Karpas-422 (cell line): ENCODE measurements around the gene KCND1. TPM values are rescaled to one million over a fixed set of nuclear protein-coding genes. Genes with fewer than 3 reads are reported as not detected.
"Not testable (repeated sequence)": the region's sequence is repeated elsewhere in the genome, so short reads cannot be mapped to it uniquely, and the experiment has no call there.

ENCODE experiments used
- DNase-seq: peaks from one replicate; pipeline ENCODE4 v3.0.0-alpha.2; 2015
- H2AFZ ChIP-seq: fragments of 200-600 bp; sonication (generic); 2 replicates; pipeline ENCODE4 v1.6.1; 2014; ENCODE audit warnings: antibody characterized with exemption, low read length, mixed read lengths
- H3K27ac ChIP-seq: fragments of 200-600 bp; sonication (generic); 2 replicates; pipeline ENCODE4 v1.5.1; 2014; ENCODE audit warnings: mild to moderate bottlenecking, low read length, moderate library complexity
- H3K27me3 ChIP-seq: fragments of 200-600 bp; sonication (generic); 2 replicates; pipeline ENCODE4 v1.6.1; 2014; ENCODE audit warnings: low read length, mixed read lengths
- H3K36me3 ChIP-seq: fragments of 200-600 bp; sonication (generic); 2 replicates; pipeline ENCODE4 v1.6.1; 2014; ENCODE audit warnings: low read length, mixed read lengths; ENCODE audit not compliant: insufficient read depth
- H3K4me1 ChIP-seq: fragments of 200-600 bp; sonication (generic); 2 replicates; pipeline ENCODE4 v1.6.1; 2014; ENCODE audit warnings: mild to moderate bottlenecking, low read length, mixed read lengths
- H3K4me2 ChIP-seq: fragments of 200-600 bp; sonication (generic); 2 replicates; pipeline ENCODE4 v1.6.1; 2014; ENCODE audit warnings: low read length, low read depth, mild to moderate bottlenecking; ENCODE audit not compliant: poor library complexity, severe bottlenecking
- H3K4me3 ChIP-seq: fragments of 200-600 bp; sonication (generic); 2 replicates; pipeline ENCODE4 v1.5.1; 2014; ENCODE audit warnings: mild to moderate bottlenecking, antibody characterized with exemption, low read length, mixed read lengths
- H3K79me2 ChIP-seq: fragments of 200-600 bp; sonication (generic); 2 replicates; pipeline ENCODE4 v1.6.1; 2014; ENCODE audit warnings: mild to moderate bottlenecking, low read length, mixed read lengths
- H3K9ac ChIP-seq: fragments of 200-600 bp; sonication (generic); 2 replicates; pipeline ENCODE4 v1.6.0; 2014; ENCODE audit warnings: low read length
- H3K9me2 ChIP-seq: fragments of 200-600 bp; sonication (generic), shearing (Covaris generic); replicated peaks from 2 replicates; pipeline ENCODE4 v1.6.0; 2014; ENCODE audit warnings: mild to moderate bottlenecking, low read length, moderate library complexity; ENCODE audit not compliant: insufficient read depth
- H3K9me3 ChIP-seq: fragments of 300-700, 200-600 bp; sonication (generic); 2 replicates; pipeline ENCODE4 v1.6.1; 2014; ENCODE audit warnings: low read length, mixed read lengths
- H4K20me1 ChIP-seq: fragments of 200-600 bp; sonication (generic); 2 replicates; pipeline ENCODE4 v1.6.1; 2014; ENCODE audit warnings: mild to moderate bottlenecking, antibody characterized with exemption, low read length, low read depth; ENCODE audit not compliant: insufficient read depth
- total RNA-seq: library from RNA; depleted of rRNA; stranded (reverse); fragments of >200 nt; shearing (Covaris generic); gene quantifications from 2 replicates; pipeline ENCODE4 v1.2.3, GENCODE V29; 2014; ENCODE audit warnings: low replicate concordance

KCND1 gene
- total RNA-seq, 1 experiment from 2014 or later: 2.2 TPM

DNA sequence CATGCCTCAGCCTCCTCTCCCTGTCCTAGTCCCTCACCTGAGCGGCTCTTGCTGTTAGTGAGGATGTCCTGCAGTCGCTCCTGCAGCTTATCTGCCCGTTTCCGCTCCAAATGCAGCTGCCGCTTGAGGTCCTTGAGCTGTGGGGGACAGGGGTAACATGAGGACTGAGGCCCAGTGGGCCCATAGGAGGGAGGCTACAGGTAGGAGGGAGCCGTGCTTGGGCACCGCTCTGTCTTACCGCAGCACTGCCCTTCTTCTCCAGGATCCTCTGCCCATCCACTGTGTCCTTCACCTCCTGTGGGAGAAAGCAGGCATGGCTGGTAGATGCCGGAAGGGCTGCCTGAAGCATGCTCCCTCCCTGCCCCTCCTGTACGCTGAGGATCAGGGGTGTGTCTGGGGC, 9.5 kb upstream of the KCND1 start:
- Histone ChIP-seq H3K9me3 (no peaks in the 10 kb centered on the region), H3K4me3 (no peak overlapping the region), H3K9me2 (no peaks in the 10 kb centered on the region), H3K27ac (no peak overlapping the region), H3K27me3 (no peaks in the 10 kb centered on the region), H4K20me1 (no peaks in the 10 kb centered on the region), H2AFZ (no peak overlapping the region), H3K9ac (no peak overlapping the region), H3K79me2 (no peaks in the 10 kb centered on the region), H3K4me1 (no peaks in the 10 kb centered on the region), H3K36me3 (no peaks in the 10 kb centered on the region), H3K4me2 (no peak overlapping the region)
- DNase-seq: no peak

GRCh38 chrX:48980341-48980740, 8.7 kb upstream of the KCND1 start:
- not testable (repeated sequence) for H3K4me3 ChIP-seq, H4K20me1 ChIP-seq, DNase-seq, H3K9me3 ChIP-seq, H3K79me2 ChIP-seq, H3K4me2 ChIP-seq, H3K9ac ChIP-seq, H3K27ac ChIP-seq, H2AFZ ChIP-seq, H3K27me3 ChIP-seq, H3K9me2 ChIP-seq, H3K36me3 ChIP-seq, H3K4me1 ChIP-seq

- H3K4me1 ChIP-seq: no peaks in the 10 kb centered on the region
- H2AFZ ChIP-seq: no peak overlapping the region
- no peak overlapping the region for H3K27ac ChIP-seq
- no peaks in the 10 kb centered on the region for H3K79me2 ChIP-seq
- H3K4me2 ChIP-seq: no peak overlapping the region
- no peak for DNase-seq
- H3K9ac ChIP-seq: no peak overlapping the region
- no peak overlapping the region for H3K4me3 ChIP-seq
- H4K20me1 ChIP-seq: no peaks in the 10 kb centered on the region
- H3K36me3 ChIP-seq: no peaks in the 10 kb centered on the region
- H3K27me3 ChIP-seq: no peaks in the 10 kb centered on the region
- H3K9me2 ChIP-seq: no peaks in the 10 kb centered on the region
- H3K9me3 ChIP-seq: no peaks in the 10 kb centered on the region
Observed at GRCh38 chrX:48978226-48978625, 6.6 kb upstream of the KCND1 start.

DNA sequence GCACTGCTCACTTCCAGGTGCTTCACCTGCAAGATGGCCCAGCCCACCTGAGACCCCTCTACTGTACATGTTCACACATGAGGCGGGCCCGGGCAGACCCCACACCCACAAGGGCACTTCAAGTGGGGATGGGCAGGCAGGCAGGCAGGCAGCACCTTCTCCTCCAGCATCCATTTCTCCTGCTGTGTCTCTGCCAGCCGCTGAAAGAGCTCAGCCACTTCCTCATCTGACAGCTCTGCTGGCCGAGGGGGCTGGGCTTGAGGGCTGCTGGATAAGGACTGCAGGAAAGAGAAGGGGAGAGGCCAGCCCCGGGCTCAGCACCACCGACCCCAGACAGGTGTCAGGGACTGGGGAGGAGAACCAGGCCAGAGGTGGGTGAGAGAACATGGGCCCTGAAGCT, 4.4 kb upstream of the KCND1 start:
- Histone ChIP-seq H2AFZ (no peak overlapping the region), H3K27ac (no peak overlapping the region), H4K20me1 (no peaks in the 10 kb centered on the region), H3K9me3 (no peaks in the 10 kb centered on the region), H3K4me2 (no peak overlapping the region), H3K79me2 (no peaks in the 10 kb centered on the region), H3K4me3 (no peak overlapping the region), H3K9ac (no peak overlapping the region), H3K9me2 (no peaks in the 10 kb centered on the region), H3K27me3 (no peaks in the 10 kb centered on the region), H3K36me3 (no peaks in the 10 kb centered on the region), H3K4me1 (no peaks in the 10 kb centered on the region)
- no peak for DNase-seq

DNA sequence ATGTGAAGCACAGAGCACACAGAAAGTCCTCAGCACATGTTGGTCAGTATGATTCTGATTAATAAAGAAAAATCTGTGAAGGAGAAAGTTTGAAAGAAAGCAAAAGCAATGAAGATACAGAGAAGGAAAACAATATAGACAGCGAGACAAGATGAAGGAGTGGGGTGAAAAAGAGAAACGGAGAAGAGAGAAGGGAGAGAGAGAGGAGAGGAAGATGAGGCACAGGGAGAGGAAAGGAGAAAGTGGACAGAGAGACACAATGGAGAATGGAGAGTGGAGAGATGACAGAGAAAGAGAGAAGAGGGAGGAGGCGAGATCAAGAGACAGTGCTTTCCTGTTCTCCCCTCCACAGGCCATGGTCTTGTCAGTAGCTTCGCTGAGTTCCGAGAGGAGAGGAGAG, 3.9 kb upstream of the KCND1 start:
- no peaks in the 10 kb centered on the region for H3K9me2 ChIP-seq
- H3K79me2 ChIP-seq: no peaks in the 10 kb centered on the region
- no peak overlapping the region for H3K4me2 ChIP-seq
- no peaks in the 10 kb centered on the region for H3K27me3 ChIP-seq
- H3K27ac ChIP-seq: no peak overlapping the region
- H3K4me1 ChIP-seq: no peaks in the 10 kb centered on the region
- H3K9me3 ChIP-seq: no peaks in the 10 kb centered on the region
- no peak overlapping the region for H3K4me3 ChIP-seq
- no peak overlapping the region for H2AFZ ChIP-seq
- no peak overlapping the region for H3K9ac ChIP-seq
- H3K36me3 ChIP-seq: no peaks in the 10 kb centered on the region
- no peak for DNase-seq
- H4K20me1 ChIP-seq: no peaks in the 10 kb centered on the region

- no peaks in the 10 kb centered on the region for H3K79me2 ChIP-seq
- no peaks in the 10 kb centered on the region for H3K9me2 ChIP-seq
- H2AFZ ChIP-seq: no peak overlapping the region
- H3K36me3 ChIP-seq: no peaks in the 10 kb centered on the region
- no peak for DNase-seq
- H3K9me3 ChIP-seq: no peaks in the 10 kb centered on the region
- no peaks in the 10 kb centered on the region for H3K27me3 ChIP-seq
- H3K4me3 ChIP-seq: no peak overlapping the region
- no peaks in the 10 kb centered on the region for H4K20me1 ChIP-seq
- no peaks in the 10 kb centered on the region for H3K4me1 ChIP-seq
- no peak overlapping the region for H3K9ac ChIP-seq
- no peak overlapping the region for H3K27ac ChIP-seq
- H3K4me2 ChIP-seq: no peak overlapping the region
Observed at GRCh38 chrX:48975041-48975440, 3.4 kb upstream of the KCND1 start.

DNA sequence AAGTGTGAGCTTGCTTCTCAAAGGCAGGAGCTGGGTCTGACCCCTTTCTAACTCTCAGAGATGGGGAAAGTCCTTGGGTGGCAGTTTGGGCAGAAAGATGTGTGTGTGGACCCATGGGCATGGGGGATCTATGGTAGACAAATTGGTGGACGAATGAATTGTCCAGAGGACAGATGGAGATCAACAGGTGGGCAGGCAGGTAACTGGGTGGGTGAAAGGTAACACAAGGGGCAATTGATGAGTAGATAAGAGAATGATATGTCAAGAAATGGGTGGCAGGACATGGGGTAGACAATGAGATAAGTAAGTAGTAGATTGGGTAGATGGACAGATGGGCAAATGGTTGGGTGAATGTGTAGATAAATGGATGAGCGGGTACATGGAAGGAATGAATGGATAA, 2.9 kb upstream of the KCND1 start:
- H3K27ac ChIP-seq: no peak overlapping the region
- no peaks in the 10 kb centered on the region for H3K36me3 ChIP-seq
- no peaks in the 10 kb centered on the region for H3K4me1 ChIP-seq
- no peak overlapping the region for H3K9ac ChIP-seq
- H3K4me3 ChIP-seq: no peak overlapping the region
- no peaks in the 10 kb centered on the region for H3K27me3 ChIP-seq
- H3K79me2 ChIP-seq: no peaks in the 10 kb centered on the region
- DNase-seq: no peak
- no peak overlapping the region for H2AFZ ChIP-seq
- no peaks in the 10 kb centered on the region for H3K9me2 ChIP-seq
- H3K4me2 ChIP-seq: no peak overlapping the region
- H4K20me1 ChIP-seq: no peaks in the 10 kb centered on the region
- H3K9me3 ChIP-seq: no peaks in the 10 kb centered on the region

DNA sequence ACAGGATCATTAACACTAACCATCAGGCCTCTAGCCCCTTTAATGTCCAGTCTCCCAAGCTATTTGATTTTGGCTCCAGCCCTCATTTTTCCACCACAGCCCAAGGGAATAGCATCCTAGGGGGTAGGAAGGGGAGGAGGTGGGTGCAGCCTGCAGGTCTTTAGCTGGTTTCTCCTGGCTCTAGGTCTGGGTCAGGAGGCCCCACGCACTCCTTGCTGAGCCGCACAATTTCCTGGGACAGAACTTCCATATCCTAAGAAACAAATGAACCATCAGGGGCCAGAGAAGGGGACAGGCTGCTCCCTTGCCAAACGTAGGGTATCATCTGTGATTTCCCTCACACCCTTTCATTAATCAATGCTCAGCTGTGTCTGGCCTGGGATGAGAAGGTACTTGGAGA, 2.4 kb upstream of the KCND1 start:
- no peak overlapping the region for H3K27ac ChIP-seq
- H3K9ac ChIP-seq: no peak overlapping the region
- no peaks in the 10 kb centered on the region for H3K9me2 ChIP-seq
- no peaks in the 10 kb centered on the region for H4K20me1 ChIP-seq
- no peaks in the 10 kb centered on the region for H3K79me2 ChIP-seq
- no peaks in the 10 kb centered on the region for H3K36me3 ChIP-seq
- no peaks in the 10 kb centered on the region for H3K9me3 ChIP-seq
- no peaks in the 10 kb centered on the region for H3K4me1 ChIP-seq
- DNase-seq: no peak
- no peak overlapping the region for H2AFZ ChIP-seq
- no peak overlapping the region for H3K4me2 ChIP-seq
- no peaks in the 10 kb centered on the region for H3K27me3 ChIP-seq
- H3K4me3 ChIP-seq: no peak overlapping the region
